Measurements from ENCODE around the gene HOXB3.

Gene HOXB3

DNA sequence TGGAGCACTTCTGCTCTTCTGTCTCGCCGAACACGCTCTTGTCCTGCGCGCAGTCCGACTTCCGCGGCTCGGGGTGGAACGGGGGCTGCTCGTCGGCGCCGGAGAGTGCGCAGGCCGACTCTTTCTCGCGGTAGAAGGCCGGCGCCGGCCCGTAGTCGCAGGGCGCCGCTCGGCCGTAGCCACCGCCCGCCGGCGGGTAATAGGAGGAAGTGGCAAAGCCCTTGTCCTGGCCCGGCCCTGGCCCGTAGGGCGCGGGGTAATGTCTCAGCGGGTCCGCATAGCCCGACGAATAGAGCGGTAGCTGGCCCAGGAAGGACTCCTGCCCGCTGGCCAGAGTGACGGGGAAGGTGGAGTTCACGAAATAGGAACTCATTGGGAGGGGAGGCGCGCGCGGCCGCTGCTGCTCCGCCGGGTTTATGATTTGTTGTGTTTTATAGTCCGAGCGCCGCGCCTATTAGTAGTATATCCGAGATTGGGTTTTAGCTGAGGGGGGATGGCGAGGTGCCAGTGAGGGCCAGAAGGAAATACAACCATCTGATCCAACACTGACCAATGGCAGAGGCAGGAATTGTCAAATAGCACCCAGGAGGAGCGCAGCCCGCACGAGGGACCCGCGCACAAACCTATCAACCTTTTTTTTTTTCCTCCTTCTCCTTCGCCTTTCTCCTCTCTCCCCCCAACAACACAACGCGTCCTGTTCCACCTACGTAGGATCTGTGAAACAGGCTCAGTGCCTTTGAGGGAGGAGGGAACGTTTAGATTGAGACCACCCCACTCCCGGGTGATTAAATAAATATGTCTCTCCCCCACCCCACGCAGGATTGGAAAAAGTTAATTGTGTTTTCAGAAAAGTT is 8.0 kb upstream of the HOXB3 start:
- no peak for DNase-seq

DNA sequence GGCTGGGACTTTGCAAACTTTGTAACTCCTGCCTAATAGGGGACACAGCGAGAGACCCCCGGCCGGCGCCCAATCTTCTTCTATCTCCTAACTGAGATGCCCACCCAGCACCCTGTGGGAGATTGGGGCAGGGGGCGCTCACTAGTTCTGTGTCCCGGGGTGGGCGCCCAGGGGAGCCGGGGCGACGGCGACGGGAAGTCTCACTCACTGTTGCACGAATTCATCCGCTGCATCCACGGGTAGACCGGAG is 7.4 kb upstream of the HOXB3 start:
- DNase-seq = no peak

DNA sequence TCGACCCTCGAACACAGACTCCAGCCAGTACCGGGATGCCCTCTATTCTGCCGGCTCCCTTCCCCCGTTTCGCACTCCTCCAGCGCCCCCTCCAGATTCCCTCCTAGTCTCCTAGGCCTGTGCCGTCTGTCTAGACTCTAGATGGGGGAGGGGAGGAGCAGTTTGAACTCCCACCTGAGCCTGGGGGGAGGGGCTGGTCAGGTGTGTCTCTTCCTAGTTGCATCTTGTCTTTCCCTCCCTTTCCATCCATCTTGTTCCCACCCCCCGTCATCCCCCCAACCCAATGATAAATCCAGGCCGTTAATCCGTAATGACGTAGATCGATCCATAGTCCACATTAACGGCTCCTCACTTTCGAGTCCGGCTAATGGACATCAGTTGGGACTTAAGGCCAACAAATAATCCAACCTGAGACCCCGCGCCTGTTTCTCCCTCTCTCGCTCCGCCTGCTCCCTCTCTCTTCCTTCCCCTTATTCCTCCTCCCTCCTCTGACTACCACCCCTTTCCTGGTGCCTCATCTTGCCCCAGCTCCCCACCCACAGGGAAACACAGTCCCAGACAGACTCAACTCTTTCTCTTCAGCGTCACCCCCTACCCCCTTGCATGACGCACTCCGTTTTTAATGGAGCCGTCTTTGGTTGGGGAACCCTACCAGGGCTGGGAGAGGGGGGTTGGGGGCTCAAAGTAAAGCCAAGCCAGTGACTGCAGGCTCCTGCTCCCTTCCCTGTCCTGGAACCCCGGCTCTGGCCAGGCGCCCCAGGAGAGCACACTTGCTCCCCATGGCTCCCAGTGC is 6.9 kb upstream of the HOXB3 start:
- no peak for DNase-seq

DNA sequence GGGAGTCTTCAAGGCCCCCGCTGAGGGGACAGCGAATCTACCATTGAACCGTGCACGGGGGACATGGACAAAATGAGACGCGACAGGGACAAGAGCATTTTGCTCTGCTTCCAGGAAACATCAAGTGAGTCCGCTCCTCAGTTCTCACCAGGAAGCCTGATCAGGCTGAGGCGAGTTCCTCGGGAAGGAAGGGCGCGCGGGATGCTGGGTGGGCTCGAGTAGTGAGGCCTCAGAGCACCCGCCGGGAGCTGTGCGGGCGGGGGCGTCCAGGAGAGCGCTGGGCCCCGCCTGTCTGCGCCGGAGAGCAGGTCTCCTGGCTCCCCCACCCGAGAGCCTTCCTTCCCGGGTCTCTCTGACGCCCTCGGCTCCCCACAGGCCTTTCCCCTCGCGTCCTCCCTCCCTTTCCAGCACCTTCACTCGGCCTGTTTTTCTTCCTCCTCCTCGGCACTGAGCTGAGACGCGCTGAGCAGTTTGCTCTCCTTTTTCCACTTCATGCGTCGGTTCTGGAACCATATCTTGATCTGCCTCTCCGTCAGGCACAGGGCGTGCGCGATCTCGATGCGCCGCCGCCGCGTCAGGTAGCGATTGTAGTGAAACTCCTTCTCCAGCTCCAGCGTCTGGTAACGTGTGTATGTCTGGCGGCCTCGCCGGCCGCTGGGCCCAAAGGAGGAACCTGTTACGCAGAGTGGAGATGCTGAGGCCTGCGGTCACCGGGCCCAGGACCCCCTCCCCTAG is 6.1 kb upstream of the HOXB3 start:
- DNase-seq = no peak

DNA sequence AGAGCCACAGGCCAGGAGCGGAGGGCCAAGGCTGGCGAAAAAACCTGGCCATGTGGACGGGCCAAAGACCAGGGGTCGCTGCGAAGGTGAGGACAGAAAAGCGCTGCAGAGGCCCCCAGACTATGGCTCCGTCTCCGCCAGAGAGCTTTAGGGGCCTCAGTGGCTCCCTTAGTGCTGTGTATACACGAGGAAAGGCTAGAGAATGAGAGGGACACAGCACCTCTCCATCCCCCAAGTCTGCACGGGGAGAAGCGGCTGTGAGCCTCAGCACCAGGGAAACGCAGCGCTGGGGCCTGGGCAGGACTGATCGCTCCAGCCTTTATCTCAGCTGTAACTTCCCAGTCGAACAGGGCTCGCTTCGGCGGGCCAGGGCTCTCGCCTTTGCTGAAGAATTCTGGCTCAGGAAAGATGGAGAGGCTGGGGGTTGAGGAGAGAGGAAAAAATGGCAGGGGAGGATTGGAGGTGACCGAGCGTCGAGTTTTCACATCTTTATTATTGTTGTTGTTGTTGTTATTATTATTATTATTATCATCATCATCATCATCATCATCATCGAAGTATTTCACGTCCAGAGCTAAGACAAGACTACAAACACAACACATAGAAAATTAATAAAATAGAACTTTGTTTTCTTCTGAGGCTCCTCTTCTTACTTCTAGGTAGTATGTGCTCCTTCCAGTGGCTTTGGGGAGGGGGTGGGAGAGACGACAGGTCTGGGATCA is 5.4 kb upstream of the HOXB3 start:
- no peak for DNase-seq

DNA sequence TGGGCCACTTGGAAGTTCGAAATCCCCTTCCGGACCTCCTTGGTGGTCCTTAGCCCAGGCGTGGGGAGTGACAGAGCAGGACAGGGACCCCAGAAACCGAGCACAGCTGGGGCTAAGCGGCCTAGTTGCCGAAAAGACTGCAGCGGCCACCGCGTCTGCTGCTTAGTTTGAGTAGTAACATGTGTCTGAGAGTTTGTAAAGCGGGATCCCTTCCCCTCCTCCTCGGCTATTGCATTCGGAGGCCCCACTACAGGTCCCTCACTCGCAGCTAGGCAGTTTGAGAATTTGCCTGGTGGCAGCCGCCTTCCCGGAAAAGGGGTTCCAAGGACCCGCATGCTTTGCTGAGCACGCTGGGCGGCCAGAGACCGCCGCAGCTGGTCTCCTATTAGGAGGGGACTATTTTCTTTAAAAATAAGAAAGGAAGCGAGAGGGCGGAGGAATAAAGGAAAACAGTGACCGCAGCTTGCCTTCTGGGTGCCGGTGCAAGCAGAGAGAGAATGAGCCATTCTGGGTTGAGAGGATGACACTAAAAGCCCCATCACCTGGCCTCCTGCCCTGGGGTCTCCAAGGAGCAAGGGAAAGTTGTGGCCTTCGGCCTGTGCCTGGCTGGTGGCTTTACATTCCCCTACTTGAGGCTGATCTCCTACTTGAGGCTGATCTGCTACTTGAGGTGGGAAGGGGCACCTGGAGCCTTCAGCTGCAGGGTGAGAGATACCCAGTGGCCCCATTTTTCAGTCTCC is 4.7 kb upstream of the HOXB3 start:
- peak; percentile 20 for DNase-seq

DNA sequence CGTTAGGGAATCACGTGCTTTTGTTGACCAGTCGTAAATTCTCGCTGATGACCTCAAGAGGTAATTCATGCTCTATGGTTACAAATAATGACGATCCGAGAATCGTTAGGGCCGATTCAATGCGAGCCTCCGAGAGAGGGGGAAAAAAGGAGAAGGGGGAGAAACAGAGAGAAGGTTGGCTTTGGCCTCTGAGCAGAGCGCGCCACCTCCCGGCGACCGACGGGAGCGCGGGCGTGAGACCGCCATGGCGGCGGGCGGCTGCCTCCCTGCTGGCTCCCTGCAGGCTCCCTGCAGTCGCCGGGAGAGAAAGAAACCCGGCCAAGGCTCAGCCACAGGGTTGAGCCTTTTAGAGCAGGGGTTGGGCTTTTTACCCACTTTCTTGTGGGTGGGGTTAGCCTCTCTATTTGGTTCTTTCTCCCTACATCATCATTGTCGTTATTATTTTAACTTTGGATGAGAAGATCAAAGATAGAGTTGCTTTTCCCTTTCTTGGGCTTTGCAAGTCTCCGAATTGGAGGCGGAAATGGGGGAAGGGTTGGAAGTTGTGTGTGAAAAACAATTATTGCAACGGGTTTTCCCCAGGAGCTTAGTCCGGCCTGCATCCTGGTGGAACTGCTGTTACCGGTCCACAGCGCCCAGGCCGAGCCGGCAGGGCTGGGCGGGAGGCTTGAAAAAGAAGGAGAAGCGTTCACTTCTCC is 3.9 kb upstream of the HOXB3 start:
- peak; percentile 88 for DNase-seq

DNA sequence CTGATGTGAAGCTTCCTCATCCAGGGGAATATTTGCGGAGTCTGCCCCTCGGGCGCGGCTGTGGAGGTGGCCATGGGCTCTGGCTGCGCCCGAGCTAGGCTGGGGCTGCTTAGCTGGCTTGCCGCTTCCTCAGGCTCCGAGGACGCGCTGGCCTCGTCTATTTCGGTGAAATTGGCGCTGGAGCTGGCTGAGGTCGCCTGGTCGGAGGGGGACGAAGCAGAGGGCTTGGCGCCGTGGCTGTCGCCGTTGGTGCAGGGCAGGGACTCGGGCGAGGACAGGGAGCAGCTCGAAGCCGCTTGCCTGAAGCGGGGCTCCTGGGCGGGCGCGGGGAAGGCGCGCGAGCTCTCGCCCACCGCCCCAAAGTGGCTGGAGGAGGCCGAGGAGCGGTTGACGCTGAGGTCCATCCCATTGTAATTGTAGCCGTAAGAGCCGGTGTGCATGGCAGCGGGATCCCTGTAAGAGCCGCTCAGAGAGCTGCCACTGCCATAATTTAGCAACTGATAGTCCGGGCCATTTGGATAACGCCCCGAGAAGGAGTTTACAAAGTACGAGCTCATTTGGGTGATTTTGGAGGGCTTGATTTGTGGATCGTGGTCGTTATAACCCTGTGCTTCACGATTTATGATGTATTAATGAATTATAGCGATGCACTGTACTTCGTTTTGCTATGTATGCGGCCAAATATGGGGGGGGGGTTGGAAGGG is 3.2 kb upstream of the HOXB3 start, which contains the start of gene HOXB5:
TSS of gene HOXB5 (minus strand) at position 654 of the 704 bp plus-strand sequence. CDS start at position 557, 97 bp downstream.
- DNase-seq = no peak

DNA sequence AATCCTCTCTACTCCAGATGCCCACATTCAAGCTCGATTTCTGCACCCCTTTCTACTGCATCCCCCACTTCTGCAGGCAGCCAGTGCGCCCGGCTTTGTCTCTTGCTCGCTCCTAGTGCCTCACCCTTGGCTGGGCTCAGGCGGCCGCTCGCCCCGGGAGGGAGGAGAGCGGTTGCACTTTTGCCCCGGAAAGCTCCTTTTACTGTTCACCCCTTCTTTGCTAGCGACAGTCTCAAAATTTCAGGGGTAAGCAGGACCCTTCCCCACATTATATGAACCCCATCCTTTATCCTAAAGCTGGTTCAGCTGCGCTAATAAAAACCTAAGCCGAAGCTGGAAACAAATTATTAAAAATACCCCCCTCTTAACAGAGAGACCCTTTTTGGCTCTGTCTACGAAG is 2.5 kb upstream of the HOXB3 start:
- no peak for DNase-seq

DNA sequence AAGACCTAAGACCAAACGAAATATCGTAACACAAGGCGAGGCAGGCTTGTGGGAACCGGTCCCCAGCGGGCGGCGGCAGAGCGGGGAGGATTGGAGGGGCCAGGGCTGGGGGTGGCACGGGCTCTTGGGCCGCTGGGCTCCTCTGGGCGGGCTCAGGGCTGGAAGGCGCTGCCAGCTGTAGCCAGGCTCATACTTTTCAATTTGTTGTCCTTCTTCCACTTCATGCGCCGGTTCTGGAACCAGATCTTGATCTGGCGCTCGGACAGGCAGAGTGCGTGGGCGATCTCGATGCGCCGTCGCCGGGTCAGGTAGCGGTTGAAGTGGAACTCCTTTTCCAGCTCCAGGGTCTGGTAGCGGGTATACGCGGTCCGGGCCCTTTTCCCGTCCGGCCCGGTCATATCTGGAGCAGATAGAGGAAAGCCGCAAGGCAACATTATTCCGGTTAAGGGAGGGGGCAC is 2.0 kb upstream of the HOXB3 start:
- no peak for DNase-seq

DNA sequence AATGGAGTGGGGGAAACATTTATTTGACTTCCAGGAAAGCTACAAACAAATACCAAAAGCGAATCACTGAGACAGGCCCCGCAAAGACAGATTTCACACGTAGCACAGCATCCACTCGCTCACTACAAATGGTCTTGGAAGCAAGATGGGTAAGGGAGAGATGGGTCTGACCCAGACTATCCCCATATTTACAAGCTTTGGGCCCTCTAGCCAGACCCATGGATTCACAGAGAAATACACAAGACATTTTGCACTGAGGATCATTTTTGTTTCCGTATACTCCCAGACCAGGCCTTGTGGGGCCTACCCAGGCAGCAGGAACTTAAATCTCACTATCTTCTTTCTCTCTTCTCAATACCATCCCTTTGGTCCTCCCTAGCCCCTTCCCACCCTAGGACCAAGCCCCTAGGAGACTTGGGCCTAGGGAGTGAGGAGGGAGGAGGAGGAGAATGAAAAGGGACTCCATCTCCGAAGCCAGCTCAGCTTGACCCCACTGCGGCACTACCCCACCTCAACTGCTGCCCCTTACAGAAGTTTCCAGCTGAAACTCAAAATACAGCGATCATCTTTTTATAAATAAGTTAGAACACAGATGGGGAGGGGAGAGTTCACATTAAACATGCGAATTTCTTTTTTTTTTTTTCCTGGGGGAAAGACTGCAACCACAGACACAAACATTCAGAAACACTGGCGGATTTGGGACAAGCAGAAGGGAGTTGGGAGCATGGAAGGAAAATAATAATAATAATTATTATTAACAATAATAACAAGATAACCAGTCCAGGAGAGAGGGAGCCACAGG is 1.4 kb upstream of the HOXB3 start:
- DNase-seq = no peak

DNA sequence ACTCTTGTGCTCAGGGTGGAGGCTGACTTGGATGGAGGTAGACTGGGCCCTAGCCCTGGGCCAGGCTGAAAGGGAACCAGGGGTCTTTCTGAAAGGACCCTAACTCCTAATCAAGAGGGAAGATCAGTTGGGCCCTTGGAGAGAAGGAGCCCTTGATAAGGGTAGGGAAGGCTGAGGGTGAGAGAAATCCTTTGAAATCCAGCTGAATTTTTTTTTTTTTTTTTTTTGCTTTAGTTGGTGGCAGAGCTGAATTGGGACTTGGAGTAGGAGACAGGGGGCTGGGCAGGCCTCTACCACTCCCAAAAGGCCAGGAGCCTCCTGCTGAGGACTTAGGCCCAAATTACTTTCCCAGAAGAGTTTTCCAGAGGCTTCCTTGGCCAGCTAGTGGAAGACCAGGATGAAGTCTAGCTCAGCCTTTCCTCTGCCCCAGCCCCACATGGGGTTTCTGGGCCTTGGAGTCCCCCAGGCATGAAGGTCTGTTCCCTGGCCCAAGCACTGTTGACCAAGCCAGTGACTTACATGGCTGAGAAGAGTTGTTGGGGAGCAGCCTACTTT is 643 bp upstream of the HOXB3 start:
- DNase-seq = no peak

DNA sequence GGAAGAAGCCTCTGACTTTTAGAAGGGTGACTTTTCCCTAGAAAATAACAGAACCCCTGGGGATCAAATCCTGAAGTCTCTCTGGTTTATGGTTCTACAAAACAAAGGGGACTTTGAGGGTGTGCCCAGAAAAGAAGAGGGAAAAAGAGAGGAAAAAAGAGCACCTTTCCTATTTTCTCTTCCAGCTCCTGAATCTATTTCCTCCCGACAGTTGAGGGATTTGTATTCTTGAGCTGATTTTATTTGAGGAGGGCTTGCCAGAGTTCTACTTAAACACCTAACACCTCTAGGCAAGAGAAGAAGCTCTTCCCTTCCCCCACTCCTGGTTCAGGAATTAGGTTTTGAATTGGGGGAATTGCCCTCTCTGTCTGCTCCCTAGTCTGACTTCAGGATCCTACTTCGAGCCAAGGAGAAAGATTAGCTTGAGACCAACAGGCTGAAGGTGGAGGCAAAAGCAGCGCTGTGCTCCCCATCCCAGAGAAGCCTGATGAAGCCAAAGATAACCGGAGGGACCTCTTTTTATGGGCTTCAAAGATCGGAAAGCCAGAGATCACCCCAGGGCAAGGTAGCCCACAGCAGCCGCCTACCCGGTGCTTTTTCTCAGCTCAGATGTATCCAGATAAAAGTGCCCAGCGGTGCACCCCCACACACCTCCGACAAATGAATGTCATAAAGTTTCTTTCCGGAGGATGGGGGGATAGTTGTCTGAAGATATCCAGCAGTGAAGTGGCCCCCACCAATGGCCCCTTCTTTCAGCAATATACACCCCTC is 796 bp downstream of the HOXB3 start:
- DNase-seq = no peak

DNA sequence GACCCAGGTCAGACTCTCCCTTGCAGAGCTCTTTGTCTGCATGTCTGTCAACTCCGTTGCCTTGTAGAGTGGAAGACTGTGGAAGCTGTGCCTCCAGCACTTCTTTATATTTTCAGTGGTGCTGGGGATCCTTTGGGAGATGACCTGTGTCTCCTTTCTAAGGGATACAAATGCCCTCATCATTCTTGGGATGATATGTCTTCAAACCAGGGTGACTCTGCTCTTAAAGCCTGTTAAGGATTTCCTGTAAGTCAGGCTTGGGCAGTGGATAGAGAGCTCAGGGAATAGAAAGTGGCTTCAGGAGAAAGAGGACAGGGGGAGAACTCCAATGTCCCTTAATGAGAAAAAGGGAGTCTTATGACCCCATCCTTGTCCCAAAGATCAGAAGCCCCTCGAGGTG is 1.5 kb downstream of the HOXB3 start:
- DNase-seq = no peak

DNA sequence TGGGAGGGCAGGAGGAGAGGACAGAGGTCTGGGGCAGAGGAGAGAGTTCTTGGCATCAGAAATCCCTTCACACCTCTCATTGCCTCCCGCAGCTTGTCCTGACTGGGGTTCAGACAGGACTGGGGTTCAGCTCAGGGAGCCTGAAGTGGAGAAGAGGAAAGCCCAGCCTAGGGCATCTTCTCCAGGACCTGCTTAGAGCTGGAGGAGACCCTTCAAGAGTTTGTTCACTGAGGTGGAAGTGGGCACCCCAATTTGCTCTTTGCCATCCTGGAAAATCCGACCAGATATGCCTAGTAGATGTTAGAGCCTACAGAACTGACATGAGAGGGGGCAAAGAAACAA is 2.0 kb downstream of the HOXB3 start:
- no peak for DNase-seq

DNA sequence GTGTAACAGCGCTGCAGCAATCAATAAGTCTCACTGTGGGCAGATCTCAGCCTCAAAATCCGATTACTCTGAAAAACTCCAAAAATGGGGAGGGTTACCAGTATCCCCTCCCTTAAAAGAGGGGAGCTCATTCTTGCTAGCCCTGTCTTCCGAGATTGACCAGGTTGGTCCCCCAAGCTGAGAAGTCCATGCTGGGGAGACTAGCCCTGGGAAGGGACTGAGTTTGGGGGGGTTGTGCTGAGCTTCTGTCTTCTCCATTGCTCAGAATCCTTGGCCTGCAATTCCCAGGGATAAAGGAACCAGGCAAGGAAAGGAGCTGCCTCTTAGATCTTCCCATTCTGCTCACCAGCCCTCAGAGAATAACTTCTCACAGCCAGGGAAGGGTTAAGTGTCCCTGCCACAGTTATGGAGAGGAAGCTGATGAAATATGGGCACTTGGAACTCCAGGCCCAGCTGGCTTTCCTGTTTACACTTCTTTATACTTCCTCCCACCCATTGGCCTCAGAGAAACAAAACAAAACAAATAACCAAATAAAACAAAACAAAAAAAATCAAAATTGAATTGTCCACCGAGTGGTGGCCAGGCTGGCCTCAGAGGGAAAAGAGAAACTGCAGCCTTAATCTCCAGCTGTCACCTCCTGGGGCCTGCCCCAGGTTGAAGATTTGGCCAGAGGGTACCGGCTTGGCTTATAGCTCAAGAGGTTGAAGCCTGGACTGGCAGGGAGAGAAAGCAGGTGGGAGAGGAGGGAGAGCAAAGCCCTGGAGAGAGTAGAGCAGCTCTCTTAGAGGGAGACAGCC is 2.6 kb downstream of the HOXB3 start:
- no peak for DNase-seq

DNA sequence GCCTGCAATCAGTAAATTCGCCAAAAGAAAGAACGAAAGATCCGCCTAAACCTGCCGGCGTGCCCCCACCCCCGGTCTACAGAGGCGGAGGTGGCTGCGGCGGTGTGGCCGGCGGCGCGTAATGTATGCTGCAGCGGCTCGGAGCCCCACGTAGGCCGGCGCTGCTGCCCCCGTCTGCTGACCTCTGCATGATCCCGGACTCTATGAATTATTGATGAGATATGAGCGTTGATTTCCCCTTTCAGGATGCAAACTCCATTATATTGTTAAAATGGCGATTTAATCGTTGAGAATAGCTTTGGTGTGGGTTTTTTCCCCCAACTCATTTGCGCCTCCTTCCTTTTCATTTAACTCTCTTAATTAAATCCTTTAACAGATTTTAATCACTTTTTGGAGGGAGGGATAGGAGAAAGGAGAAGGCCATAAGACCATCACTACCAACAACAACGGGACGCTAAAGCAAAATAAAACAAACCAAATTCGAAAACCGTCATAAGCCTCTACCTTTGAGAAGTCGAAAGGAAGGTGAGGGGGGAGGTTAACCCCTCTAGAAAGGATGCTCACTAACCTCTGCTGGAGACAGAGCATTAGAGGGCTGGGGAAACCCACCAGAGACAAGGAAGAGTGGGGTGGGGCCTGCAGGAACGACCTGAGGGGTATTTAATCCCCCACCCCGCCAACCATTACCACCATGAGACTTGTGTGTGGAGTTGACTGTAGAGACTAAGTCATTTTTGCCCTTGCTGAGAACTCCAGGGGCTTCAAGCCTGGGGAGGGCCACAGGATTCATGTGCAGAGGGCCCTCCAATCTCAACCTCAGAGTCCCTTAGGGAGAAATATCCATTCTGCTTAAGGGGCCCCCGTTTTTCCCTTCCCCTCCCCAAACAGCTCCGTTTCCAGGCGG is 3.4 kb downstream of the HOXB3 start:
- DNase-seq = no peak

Data from right hindlimb (tissue), 1 donor.